Measurements from ENCODE around the gene STRN4. TPM values are rescaled to one million over a fixed set of nuclear protein-coding genes. Genes with fewer than 3 reads are reported as not detected.
A peak's percentile ranks its signal among the peaks of the same experiment; 100 is the strongest.

STRN4 gene
- total and polyA plus RNA-seq, 9 of the 15 experiments (the other 6 are each of a cell fraction or from before 2014, with no cell fraction given) = 0.62 to 83.7 (median 36.9) TPM

DNA sequence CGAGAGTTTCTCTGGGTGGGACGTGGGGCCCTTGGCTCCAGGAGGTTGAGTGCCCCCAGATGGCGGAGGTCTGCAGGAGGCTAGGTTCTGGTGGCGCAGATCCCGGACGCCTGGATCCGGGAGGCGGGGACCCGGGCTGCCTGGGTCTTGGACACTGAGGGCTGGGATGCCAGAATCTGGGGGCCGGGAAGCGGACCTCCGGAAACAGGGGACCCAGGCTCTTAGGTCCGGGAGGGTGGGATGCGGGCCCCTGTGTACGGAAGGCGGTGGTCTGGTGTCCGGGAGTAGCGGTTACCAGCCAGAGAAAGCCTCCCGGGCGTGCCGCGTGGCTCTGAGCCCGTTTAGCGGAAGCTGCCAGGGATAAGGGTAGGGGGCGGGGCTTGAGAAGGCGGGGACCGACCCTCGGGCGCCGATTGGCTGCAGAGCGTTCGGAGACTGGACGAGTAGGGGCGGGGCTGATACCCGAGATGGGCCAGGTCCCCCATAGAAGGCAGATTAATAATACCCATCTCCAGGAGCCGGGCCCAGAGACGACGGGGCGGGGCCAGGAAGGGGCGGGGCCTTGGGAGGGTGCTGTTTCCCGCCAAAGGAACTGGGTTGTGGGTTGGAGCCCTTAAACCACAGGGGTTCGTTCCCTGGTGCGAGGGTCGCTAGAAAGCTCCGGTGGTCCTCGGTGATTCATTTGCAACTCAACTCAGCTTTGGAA is 42.2 kb upstream of the STRN4 start, which contains the start of gene SLC1A5 (continued):
- TF ChIP-seq, protein P1, sequence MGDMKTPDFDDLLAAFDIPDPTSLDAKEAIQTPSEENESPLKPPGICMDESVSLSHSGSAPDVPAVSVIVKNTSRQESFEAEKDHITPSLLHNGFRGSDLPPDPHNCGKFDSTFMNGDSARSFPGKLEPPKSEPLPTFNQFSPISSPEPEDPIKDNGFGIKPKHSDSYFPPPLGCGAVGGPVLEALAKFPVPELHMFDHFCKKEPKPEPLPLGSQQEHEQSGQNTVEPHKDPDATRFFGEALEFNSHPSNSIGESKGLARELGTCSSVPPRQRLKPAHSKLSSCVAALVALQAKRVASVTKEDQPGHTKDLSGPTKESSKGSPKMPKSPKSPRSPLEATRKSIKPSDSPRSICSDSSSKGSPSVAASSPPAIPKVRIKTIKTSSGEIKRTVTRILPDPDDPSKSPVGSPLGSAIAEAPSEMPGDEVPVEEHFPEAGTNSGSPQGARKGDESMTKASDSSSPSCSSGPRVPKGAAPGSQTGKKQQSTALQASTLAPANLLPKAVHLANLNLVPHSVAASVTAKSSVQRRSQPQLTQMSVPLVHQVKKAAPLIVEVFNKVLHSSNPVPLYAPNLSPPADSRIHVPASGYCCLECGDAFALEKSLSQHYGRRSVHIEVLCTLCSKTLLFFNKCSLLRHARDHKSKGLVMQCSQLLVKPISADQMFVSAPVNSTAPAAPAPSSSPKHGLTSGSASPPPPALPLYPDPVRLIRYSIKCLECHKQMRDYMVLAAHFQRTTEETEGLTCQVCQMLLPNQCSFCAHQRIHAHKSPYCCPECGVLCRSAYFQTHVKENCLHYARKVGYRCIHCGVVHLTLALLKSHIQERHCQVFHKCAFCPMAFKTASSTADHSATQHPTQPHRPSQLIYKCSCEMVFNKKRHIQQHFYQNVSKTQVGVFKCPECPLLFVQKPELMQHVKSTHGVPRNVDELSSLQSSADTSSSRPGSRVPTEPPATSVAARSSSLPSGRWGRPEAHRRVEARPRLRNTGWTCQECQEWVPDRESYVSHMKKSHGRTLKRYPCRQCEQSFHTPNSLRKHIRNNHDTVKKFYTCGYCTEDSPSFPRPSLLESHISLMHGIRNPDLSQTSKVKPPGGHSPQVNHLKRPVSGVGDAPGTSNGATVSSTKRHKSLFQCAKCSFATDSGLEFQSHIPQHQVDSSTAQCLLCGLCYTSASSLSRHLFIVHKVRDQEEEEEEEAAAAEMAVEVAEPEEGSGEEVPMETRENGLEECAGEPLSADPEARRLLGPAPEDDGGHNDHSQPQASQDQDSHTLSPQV (IDR thresholded peaks at IDR 0.05) = no peak
- TF ChIP-seq ZNF384 (IDR thresholded peaks at IDR 0.05; ENCODE audit: low read depth, low read length) = no peak
- TF ChIP-seq ARNT (IDR thresholded peaks at IDR 0.05) = no peak
- no peak for TF ChIP-seq MCM5 (IDR thresholded peaks at IDR 0.05; ENCODE audit: low read depth)
- no peak for TF ChIP-seq EZH2 (IDR thresholded peaks at IDR 0.05; ENCODE audit: borderline replicate concordance, low read depth, low read length)
- TF ChIP-seq SRF (CRISPR knock-in tag; IDR thresholded peaks at IDR 0.05) = peak in 1 of 2 experiments; percentile 54; a peak in 2 of 4 replicates
- no peak for TF ChIP-seq ARID2 (IDR thresholded peaks at IDR 0.05)
- TF ChIP-seq BRCA1 (IDR thresholded peaks at IDR 0.05) = no peak
- no peak for TF ChIP-seq BRCA1 (CRISPR knock-in tag; IDR thresholded peaks at IDR 0.05)
- TF ChIP-seq IRF2 (CRISPR knock-in tag; IDR thresholded peaks at IDR 0.05) = no peak
- TF ChIP-seq ZNF324 (CRISPR knock-in tag; IDR thresholded peaks at IDR 0.05) = no peak
- TF ChIP-seq SREBF2 (CRISPR knock-in tag; IDR thresholded peaks at IDR 0.05) = no peak; the same call in 1 of the 2 replicates
- peak; percentile 98 for TF ChIP-seq RBM22 (IDR thresholded peaks at IDR 0.05; ENCODE audit: low read depth, low read length, poor library complexity, severe bottlenecking)
- no peak; a peak in 1 of 4 replicates for TF ChIP-seq NRF1 (conservative IDR thresholded peaks at IDR 0.05 in 1 of 2, IDR thresholded peaks at IDR 0.05 in 1 of 2)
- TF ChIP-seq ZNF584 (CRISPR knock-in tag; IDR thresholded peaks at IDR 0.05; ENCODE audit: low read depth) = no peak
- no peak for TF ChIP-seq FUS (optimal IDR thresholded peaks at IDR 0.05; ENCODE audit: low read depth, low read length)
- TF ChIP-seq ZNF778 (CRISPR knock-in tag; IDR thresholded peaks at IDR 0.05) = no peak
- no peak for TF ChIP-seq SIX5 (IDR thresholded peaks at IDR 0.05; ENCODE audit: borderline replicate concordance in 1 of 2, insufficient read depth in 1 of 2, low read depth in 1 of 2, low read length in 2 of 2)
- TF ChIP-seq MTA3 (IDR thresholded peaks at IDR 0.05; ENCODE audit: borderline replicate concordance) = peak; percentile 89
- 0 out of 2 replicates have a peak, but pooled peaks have one; percentile 25 for TF ChIP-seq KLF1 (tag; IDR thresholded peaks at IDR 0.05)
- TF ChIP-seq KHSRP (IDR thresholded peaks at IDR 0.05) = no peak
- TF ChIP-seq SRSF7 (optimal IDR thresholded peaks at IDR 0.05; ENCODE audit: low read depth, low read length) = no peak
- peak; percentile 77; the same call in 1 of the 2 replicates for TF ChIP-seq ELF4 (CRISPR knock-in tag; IDR thresholded peaks at IDR 0.05)
- TF ChIP-seq, protein P2, sequence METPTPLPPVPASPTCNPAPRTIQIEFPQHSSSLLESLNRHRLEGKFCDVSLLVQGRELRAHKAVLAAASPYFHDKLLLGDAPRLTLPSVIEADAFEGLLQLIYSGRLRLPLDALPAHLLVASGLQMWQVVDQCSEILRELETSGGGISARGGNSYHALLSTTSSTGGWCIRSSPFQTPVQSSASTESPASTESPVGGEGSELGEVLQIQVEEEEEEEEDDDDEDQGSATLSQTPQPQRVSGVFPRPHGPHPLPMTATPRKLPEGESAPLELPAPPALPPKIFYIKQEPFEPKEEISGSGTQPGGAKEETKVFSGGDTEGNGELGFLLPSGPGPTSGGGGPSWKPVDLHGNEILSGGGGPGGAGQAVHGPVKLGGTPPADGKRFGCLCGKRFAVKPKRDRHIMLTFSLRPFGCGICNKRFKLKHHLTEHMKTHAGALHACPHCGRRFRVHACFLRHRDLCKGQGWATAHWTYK (CRISPR knock-in tag; IDR thresholded peaks at IDR 0.05) = 0 out of 2 replicates have a peak, but pooled peaks have one; percentile 29
- no peak for TF ChIP-seq CBX5 (IDR thresholded peaks at IDR 0.05; ENCODE audit: borderline replicate concordance, low read depth)
